Stimulated activated memory B cell treated with anti-CD40 and anti-IgM and Interleukin-4, amounts not matched to agents 10 μg/mL and 1 μg/mL and 100 μg/mL, for 72 hours (primary cell): Measurements from ENCODE around the gene GALNT2.

Source experiments
- ATAC-seq: fragments of 150-1000 bp; cut with Tn5 transposase; 2 replicates; pipeline ENCODE4 v1.10.0; 2021
- H3K27ac Mint-ChIP-seq: one replicate; pipeline ENCODE4 v1.8.0; 2022; ENCODE audit warnings: mild to moderate bottlenecking, mixed read lengths
- H3K27me3 Mint-ChIP-seq: one replicate; pipeline ENCODE4 v1.8.0; 2022; ENCODE audit warnings: mixed read lengths
- H3K36me3 Mint-ChIP-seq: one replicate; pipeline ENCODE4 v1.8.0; 2022; ENCODE audit warnings: mixed read lengths
- H3K4me1 Mint-ChIP-seq: one replicate; pipeline ENCODE4 v1.8.0; 2022; ENCODE audit warnings: mixed read lengths
- H3K4me3 Mint-ChIP-seq: one replicate; pipeline ENCODE4 v1.8.0; 2022; ENCODE audit warnings: mild to moderate bottlenecking, moderate library complexity, mixed read lengths
- H3K9me3 Mint-ChIP-seq: one replicate; pipeline ENCODE4 v1.8.0; 2022; ENCODE audit warnings: mixed read lengths

GALNT2 gene

GRCh38 chr1:230087717-230088105, 20.7 kb downstream of the GALNT2 start:
- Mint-ChIP-seq H3K4me3 (no peak overlapping the region), H3K9me3 (peaks cover 6% of the 10 kb centered on the region), H3K27ac (no peak overlapping the region), H3K4me1 (peaks cover 61% of the 10 kb centered on the region), H3K36me3 (peaks cover 44% of the 10 kb centered on the region), H3K27me3 (no peaks in the 10 kb centered on the region)
- ATAC-seq = no peak

- peaks cover 50% of the 10 kb centered on the region for H3K4me1 Mint-ChIP-seq
- peak overlapping the region; percentile 53 for H3K27ac Mint-ChIP-seq
- H3K27me3 Mint-ChIP-seq = no peaks in the 10 kb centered on the region
- H3K36me3 Mint-ChIP-seq = peaks cover 49% of the 10 kb centered on the region
- no peaks in the 10 kb centered on the region for H3K9me3 Mint-ChIP-seq
- no peak for ATAC-seq
- no peak overlapping the region for H3K4me3 Mint-ChIP-seq
Observed at GRCh38 chr1:230090194-230090711, 23.2 kb downstream of the GALNT2 start.

- no peak for ATAC-seq
- H3K4me1 Mint-ChIP-seq = peaks cover 46% of the 10 kb centered on the region
- H3K27me3 Mint-ChIP-seq = no peaks in the 10 kb centered on the region
- H3K27ac Mint-ChIP-seq = no peak overlapping the region
- H3K9me3 Mint-ChIP-seq = no peaks in the 10 kb centered on the region
- peaks cover 49% of the 10 kb centered on the region for H3K36me3 Mint-ChIP-seq
- no peak overlapping the region for H3K4me3 Mint-ChIP-seq
Observed at GRCh38 chr1:230091473-230092231, 24.6 kb downstream of the GALNT2 start.

DNA sequence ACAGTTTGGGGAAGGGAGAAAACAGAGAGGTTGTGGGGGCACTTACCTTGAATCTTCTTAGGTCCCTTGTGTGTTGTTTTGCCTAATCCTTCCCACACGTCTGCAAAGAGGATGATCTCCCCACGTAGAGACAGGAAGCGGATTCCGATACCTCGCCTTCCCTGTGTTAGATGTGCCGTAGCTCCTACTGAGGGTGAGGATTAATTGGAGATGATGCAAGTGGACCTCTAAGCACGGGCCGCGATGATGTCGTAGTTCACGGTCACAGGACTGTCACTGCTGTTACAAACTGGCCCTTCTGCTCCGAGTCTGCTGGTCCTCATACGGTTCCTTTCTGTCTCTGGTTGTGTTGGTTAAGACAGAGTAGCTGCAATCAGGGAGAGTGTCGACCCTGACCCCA, 27.7 kb downstream of the GALNT2 start:
- Mint-ChIP-seq H3K27ac (no peak overlapping the region), H3K4me1 (peaks cover 17% of the 10 kb centered on the region), H3K4me3 (no peak overlapping the region), H3K36me3 (peaks cover 55% of the 10 kb centered on the region), H3K27me3 (no peaks in the 10 kb centered on the region), H3K9me3 (no peaks in the 10 kb centered on the region)
- no peak for ATAC-seq

DNA sequence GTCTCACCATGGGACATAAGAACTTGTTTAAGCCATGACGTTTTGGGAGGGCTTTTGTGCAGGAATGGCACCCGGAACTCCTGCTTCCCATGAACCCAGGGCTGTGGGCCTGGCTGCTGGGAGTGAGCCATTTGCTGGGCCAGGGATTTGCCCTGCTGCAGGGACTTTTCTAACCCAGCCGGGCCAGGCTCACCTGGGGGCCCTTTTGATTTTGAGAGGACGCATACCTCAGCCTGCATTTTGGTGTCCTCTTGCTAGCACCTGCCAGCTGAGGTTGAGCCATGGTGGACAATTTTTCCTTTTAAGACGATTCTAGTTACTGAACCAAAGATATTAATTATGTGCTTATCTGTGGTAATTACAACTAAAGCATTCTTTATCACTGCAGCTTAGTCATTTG, 28.9 kb downstream of the GALNT2 start:
- Mint-ChIP-seq H3K9me3 (no peaks in the 10 kb centered on the region), H3K4me1 (peaks cover 17% of the 10 kb centered on the region), H3K27me3 (no peaks in the 10 kb centered on the region), H3K27ac (no peak overlapping the region), H3K36me3 (peaks cover 45% of the 10 kb centered on the region), H3K4me3 (no peak overlapping the region)
- ATAC-seq = no peak

- no peak for ATAC-seq
- no peak overlapping the region for H3K4me3 Mint-ChIP-seq
- no peaks in the 10 kb centered on the region for H3K27me3 Mint-ChIP-seq
- no peak overlapping the region for H3K27ac Mint-ChIP-seq
- peaks cover 33% of the 10 kb centered on the region for H3K36me3 Mint-ChIP-seq
- no peaks in the 10 kb centered on the region for H3K9me3 Mint-ChIP-seq
- H3K4me1 Mint-ChIP-seq = peaks cover 24% of the 10 kb centered on the region
Observed at GRCh38 chr1:230097370-230097769, 30.3 kb downstream of the GALNT2 start.

GRCh38 chr1:230098723-230099122, 31.7 kb downstream of the GALNT2 start:
- no peak overlapping the region for H3K27ac Mint-ChIP-seq
- no peaks in the 10 kb centered on the region for H3K27me3 Mint-ChIP-seq
- ATAC-seq = no peak
- peaks cover 22% of the 10 kb centered on the region for H3K36me3 Mint-ChIP-seq
- peaks cover 38% of the 10 kb centered on the region for H3K4me1 Mint-ChIP-seq
- no peak overlapping the region for H3K4me3 Mint-ChIP-seq
- no peaks in the 10 kb centered on the region for H3K9me3 Mint-ChIP-seq

- ATAC-seq = no peak
- peaks cover 45% of the 10 kb centered on the region for H3K4me1 Mint-ChIP-seq
- H3K36me3 Mint-ChIP-seq = peaks cover 22% of the 10 kb centered on the region
- no peak overlapping the region for H3K27ac Mint-ChIP-seq
- H3K4me3 Mint-ChIP-seq = no peak overlapping the region
- no peaks in the 10 kb centered on the region for H3K27me3 Mint-ChIP-seq
- no peaks in the 10 kb centered on the region for H3K9me3 Mint-ChIP-seq
Observed at GRCh38 chr1:230099465-230099864, 32.4 kb downstream of the GALNT2 start.

- H3K4me3 Mint-ChIP-seq = no peak overlapping the region
- no peaks in the 10 kb centered on the region for H3K27me3 Mint-ChIP-seq
Observed at GRCh38 chr1:230100932-230101331, 33.9 kb downstream of the GALNT2 start.

DNA sequence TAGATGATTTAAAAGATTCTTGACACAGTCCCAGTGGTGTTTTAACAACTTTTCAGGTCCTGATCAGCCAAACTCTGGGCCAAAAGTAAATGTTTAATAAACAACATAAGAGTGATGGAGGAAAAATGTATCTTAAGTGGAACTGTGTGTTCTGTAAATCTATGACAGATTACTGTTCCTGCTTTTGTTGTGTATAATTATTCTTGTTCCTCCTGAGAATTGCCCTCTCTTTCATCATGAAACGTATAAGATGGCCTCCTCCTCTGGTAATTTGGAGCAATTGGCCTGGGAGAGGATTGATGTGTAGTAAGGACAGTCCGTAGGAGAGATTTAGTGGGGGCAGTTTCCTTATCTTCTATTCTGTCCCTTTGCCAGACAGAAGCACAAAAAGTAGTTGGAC, 34.5 kb downstream of the GALNT2 start:
- no peak for ATAC-seq
- peaks cover 50% of the 10 kb centered on the region for H3K4me1 Mint-ChIP-seq
- H3K4me3 Mint-ChIP-seq = no peak overlapping the region
- H3K36me3 Mint-ChIP-seq = peaks cover 17% of the 10 kb centered on the region
- H3K27ac Mint-ChIP-seq = no peak overlapping the region
- no peaks in the 10 kb centered on the region for H3K9me3 Mint-ChIP-seq
- no peaks in the 10 kb centered on the region for H3K27me3 Mint-ChIP-seq

More at GRCh38 chr1:230100932-230101331, 33.9 kb downstream of the GALNT2 start:
- no peak overlapping the region for H3K27ac Mint-ChIP-seq
- peaks cover 47% of the 10 kb centered on the region for H3K4me1 Mint-ChIP-seq
- peaks cover 17% of the 10 kb centered on the region for H3K36me3 Mint-ChIP-seq
- H3K9me3 Mint-ChIP-seq = no peaks in the 10 kb centered on the region
- no peak for ATAC-seq

DNA sequence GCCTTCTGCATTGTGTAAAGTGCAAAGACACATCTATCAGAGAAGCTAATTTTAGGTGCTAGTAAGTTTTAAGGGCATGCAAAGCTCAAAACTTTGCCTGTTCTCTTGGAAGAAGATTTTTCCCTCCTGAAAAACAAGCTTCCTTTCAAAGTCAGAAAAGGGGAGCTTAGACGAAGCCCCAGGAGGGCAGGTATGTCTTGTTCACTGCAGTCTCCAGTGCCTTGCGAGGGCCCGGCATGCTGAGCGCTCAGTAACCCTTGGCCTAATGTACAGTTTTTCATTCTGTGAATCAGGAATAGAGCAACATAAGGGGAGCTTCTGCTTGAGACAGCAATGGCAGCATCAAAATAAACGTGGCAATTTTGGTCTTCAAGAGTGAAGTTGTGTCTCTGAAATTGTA, 35.0 kb downstream of the GALNT2 start:
- ATAC-seq = no peak
- no peak overlapping the region for H3K27ac Mint-ChIP-seq
- H3K36me3 Mint-ChIP-seq = peaks cover 17% of the 10 kb centered on the region
- H3K4me3 Mint-ChIP-seq = no peak overlapping the region
- no peaks in the 10 kb centered on the region for H3K27me3 Mint-ChIP-seq
- peaks cover 54% of the 10 kb centered on the region for H3K4me1 Mint-ChIP-seq
- no peaks in the 10 kb centered on the region for H3K9me3 Mint-ChIP-seq

DNA sequence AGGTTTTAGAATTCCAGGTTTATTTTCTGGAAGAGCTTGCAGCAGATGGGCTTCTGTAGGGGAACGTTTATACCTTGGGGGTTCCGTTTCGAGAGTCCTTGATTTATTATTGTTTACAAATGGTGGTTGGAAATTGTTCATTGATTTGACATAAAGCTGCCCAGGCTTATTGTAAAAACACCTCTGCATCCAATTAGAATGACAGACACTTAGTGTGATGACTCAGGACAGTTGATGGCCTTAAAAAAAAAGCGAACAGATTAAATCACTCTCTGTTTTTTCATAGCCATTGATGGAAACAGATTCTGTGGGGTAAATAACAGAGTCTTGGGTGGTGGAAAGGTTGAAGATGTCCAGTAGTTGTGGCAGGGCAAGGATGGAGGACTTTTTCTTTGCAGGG, 35.4 kb downstream of the GALNT2 start:
- no peak for ATAC-seq
- no peak overlapping the region for H3K4me3 Mint-ChIP-seq
- peaks cover 17% of the 10 kb centered on the region for H3K36me3 Mint-ChIP-seq
- H3K4me1 Mint-ChIP-seq = peaks cover 58% of the 10 kb centered on the region
- H3K27me3 Mint-ChIP-seq = no peaks in the 10 kb centered on the region
- no peaks in the 10 kb centered on the region for H3K9me3 Mint-ChIP-seq
- H3K27ac Mint-ChIP-seq = no peak overlapping the region

GRCh38 chr1:230103306-230104173, 36.5 kb downstream of the GALNT2 start:
- Mint-ChIP-seq H3K9me3 (no peaks in the 10 kb centered on the region), H3K36me3 (peaks cover 11% of the 10 kb centered on the region), H3K27ac (peak overlapping the region; percentile 65), H3K4me1 (peaks cover 63% of the 10 kb centered on the region), H3K4me3 (no peak overlapping the region), H3K27me3 (no peaks in the 10 kb centered on the region)
- ATAC-seq = no peak

DNA sequence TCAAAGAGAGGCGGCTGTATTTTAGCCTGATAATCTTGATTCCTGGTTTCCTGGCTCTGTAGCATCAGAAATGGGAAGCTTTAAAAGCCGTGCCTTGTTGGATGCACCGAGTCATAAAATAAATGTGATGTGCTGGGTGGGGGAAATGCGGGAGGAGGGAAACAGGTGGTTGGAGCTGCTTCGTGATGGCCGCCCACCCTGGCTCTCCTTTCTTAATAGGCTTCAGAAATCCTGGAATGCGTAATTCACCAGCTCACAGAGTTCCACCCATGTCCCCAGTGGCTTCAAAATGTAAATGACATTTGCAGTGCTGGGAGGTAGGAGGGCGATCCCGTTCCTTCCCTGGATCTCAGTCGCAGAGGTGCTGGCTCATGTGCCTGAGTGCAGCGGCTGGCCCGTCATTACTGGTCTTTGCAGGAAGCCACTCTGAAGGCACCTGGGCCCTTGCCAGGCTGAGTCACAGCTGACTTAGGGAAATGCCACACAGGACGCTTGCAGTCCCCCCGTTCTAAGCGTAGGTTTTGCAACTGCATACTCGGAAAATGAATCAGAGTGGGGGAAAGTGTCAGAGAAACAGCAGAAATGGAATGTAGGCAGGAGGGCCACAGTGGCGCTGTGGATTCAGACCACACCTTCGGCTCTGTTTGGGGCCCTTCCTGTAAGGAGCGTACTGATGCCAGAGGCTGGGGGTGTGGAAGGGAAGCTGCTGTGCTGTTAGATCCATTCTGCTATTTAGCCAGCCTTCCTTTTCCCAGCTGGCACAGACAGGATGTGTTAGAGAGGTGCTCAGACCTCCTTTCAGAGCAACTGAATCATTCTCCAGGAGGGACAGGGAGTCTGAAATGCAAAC, 37.6 kb downstream of the GALNT2 start:
- peak overlapping the region; percentile 17 for H3K4me3 Mint-ChIP-seq
- H3K27me3 Mint-ChIP-seq = no peaks in the 10 kb centered on the region
- H3K9me3 Mint-ChIP-seq = no peaks in the 10 kb centered on the region
- peak; percentile 94 for ATAC-seq
- peak overlapping the region; percentile 65 for H3K27ac Mint-ChIP-seq
- H3K36me3 Mint-ChIP-seq = peaks cover 10% of the 10 kb centered on the region
- peaks cover 73% of the 10 kb centered on the region for H3K4me1 Mint-ChIP-seq

- peak overlapping the region; percentile 17 for H3K4me3 Mint-ChIP-seq
- no peaks in the 10 kb centered on the region for H3K9me3 Mint-ChIP-seq
- H3K4me1 Mint-ChIP-seq = peaks cover 80% of the 10 kb centered on the region
- ATAC-seq = no peak
- no peaks in the 10 kb centered on the region for H3K27me3 Mint-ChIP-seq
- peaks cover 10% of the 10 kb centered on the region for H3K36me3 Mint-ChIP-seq
- peak overlapping the region; percentile 65 for H3K27ac Mint-ChIP-seq
Observed at GRCh38 chr1:230105245-230105753, 38.3 kb downstream of the GALNT2 start.
